Measurements from ENCODE around the gene CLVS2.

Gene CLVS2

DNA sequence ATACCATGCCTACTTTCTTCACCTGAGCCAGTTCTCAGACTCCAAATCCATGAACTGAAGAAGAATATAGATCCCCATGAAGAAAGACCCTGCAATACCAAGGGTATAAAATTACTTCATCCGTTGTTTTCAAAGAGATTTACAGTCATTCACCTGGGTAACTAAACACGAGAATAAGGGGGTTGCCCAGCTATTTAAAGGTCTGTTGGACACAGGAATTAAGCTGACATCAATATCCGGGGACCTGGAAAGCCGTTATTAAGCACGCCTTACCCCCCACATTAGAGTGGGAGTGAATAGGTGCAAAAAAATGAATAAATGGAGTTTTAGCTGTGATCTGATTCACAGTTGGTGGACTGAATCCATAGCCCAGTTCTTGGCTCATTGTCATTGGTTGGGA, 28.9 kb downstream of the CLVS2 start:
- Histone ChIP-seq H3K9ac (ENCODE audit: low read depth in 1 of 2, low read length in 2 of 2) (no peak overlapping the region), H3K4me1 (ENCODE audit: control insufficient read depth in 1 of 2, insufficient read depth in 2 of 2, low read length in 2 of 2) (no peaks in the 10 kb centered on the region), H3K27ac (ENCODE audit: low read depth, low read length) (no peak overlapping the region), H3K36me3 (ENCODE audit: control insufficient read depth in 1 of 2, insufficient read depth in 2 of 2, low read length in 2 of 2) (no peaks in the 10 kb centered on the region), H3K9me3 (ENCODE audit: control insufficient read depth in 1 of 2, low read length in 2 of 2) (no peaks in the 10 kb centered on the region), H3K4me3 (ENCODE audit: low read depth in 1 of 2, low read length in 2 of 2) (no peak overlapping the region), H3K27me3 (ENCODE audit: control insufficient read depth in 1 of 2, insufficient read depth in 2 of 2, low read length in 2 of 2) (no peaks in the 10 kb centered on the region)

DNA sequence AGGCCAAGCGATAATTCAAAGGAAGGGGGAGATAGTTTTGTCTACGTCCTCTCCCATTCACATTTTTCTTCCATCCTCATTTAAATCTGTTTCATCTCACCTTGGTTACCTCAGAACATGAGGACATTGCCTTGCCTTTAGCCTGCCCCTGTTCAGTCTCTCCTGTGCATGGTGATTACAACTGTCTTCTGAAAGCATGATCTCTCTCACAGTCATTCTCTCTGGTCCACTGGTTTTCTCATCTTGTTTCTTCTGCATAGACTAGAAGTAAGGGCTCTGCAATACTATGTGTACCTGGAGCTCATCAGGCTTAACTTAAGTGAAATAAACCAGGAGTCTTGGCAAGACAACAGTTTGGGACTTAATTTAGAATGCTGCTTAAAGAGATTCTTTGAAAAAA, 31.4 kb downstream of the CLVS2 start:
- no peaks in the 10 kb centered on the region for H3K9me3 ChIP-seq (ENCODE audit: control insufficient read depth in 1 of 2, low read length in 2 of 2)
- no peaks in the 10 kb centered on the region for H3K36me3 ChIP-seq (ENCODE audit: control insufficient read depth in 1 of 2, insufficient read depth in 2 of 2, low read length in 2 of 2)
- H3K27me3 ChIP-seq (ENCODE audit: control insufficient read depth in 1 of 2, insufficient read depth in 2 of 2, low read length in 2 of 2) = no peaks in the 10 kb centered on the region
- H3K27ac ChIP-seq (ENCODE audit: low read depth, low read length) = no peak overlapping the region
- no peaks in the 10 kb centered on the region for H3K4me1 ChIP-seq (ENCODE audit: control insufficient read depth in 1 of 2, insufficient read depth in 2 of 2, low read length in 2 of 2)
- no peak overlapping the region for H3K4me3 ChIP-seq (ENCODE audit: low read depth in 1 of 2, low read length in 2 of 2)
- H3K9ac ChIP-seq (ENCODE audit: low read depth in 1 of 2, low read length in 2 of 2) = no peak overlapping the region

DNA sequence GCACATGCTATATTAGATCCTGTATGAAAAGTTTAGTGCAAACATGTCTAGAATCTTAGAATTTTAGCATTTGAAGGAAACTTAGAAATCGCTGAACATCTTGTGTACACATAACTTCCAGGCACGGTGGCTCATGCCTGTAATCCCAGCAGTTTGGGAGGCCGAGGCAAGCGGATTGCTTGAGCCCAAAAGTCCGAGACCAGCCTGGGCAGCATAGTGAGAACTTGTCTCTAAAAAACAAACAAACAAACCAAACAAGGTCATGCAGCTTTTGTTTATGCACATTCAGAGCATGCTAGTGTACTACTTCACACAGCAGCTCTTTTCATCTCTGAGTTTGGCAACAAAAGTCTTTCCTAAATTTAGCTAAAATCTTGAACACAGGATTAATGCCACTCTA, 32.2 kb downstream of the CLVS2 start:
- Histone ChIP-seq H3K27ac (ENCODE audit: low read depth, low read length) (no peak overlapping the region), H3K9me3 (ENCODE audit: control insufficient read depth in 1 of 2, low read length in 2 of 2) (no peaks in the 10 kb centered on the region), H3K4me1 (ENCODE audit: control insufficient read depth in 1 of 2, insufficient read depth in 2 of 2, low read length in 2 of 2) (no peaks in the 10 kb centered on the region), H3K27me3 (ENCODE audit: control insufficient read depth in 1 of 2, insufficient read depth in 2 of 2, low read length in 2 of 2) (no peaks in the 10 kb centered on the region), H3K36me3 (ENCODE audit: control insufficient read depth in 1 of 2, insufficient read depth in 2 of 2, low read length in 2 of 2) (no peaks in the 10 kb centered on the region), H3K4me3 (ENCODE audit: low read depth in 1 of 2, low read length in 2 of 2) (no peak overlapping the region), H3K9ac (ENCODE audit: low read depth in 1 of 2, low read length in 2 of 2) (no peak overlapping the region)

DNA sequence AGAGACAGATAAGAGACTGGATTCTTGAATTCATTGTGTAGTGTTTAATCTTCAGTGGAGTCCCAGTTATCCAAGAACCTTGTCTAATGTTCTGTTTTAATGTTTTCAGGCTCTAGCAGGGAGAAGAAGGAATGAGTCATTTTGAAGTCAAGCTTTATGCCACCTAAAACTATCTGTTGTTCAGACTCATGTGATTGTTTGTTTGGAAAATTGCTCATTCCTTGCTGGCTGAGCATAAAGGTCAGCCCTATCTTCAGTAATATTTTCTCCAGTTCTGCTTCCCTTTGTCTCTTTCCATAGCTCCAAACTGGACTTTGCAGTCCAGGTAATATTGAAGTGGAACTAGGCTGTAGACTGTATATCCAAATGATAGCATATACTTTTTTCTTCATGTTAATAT, 34.2 kb downstream of the CLVS2 start:
- Histone ChIP-seq H3K27ac (ENCODE audit: low read depth, low read length) (no peak overlapping the region), H3K4me1 (ENCODE audit: control insufficient read depth in 1 of 2, insufficient read depth in 2 of 2, low read length in 2 of 2) (no peaks in the 10 kb centered on the region)

DNA sequence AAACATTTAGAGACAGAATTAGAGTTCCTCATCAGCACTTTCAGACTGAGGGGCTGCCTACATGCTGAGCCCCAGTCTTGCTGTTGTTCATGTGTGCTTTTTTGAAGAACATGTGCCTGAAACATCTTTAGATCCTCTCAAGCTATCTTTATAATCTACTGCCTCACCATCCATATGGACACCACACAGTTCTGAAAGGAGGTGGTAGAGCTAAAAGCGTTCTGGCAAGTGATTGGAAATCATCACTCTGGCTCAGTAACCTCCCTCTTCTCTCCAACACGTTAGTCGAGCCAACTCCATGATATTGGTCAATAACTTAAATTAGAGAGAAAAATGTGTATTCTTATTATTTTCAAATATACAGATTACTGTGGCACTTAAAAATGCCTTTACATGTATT, 40.6 kb downstream of the CLVS2 start:
- Histone ChIP-seq H3K9ac (ENCODE audit: low read depth in 1 of 2, low read length in 2 of 2) (no peak overlapping the region), H3K9me3 (ENCODE audit: control insufficient read depth in 1 of 2, low read length in 2 of 2) (no peaks in the 10 kb centered on the region), H3K4me3 (ENCODE audit: low read depth in 1 of 2, low read length in 2 of 2) (no peak overlapping the region), H3K36me3 (ENCODE audit: control insufficient read depth in 1 of 2, insufficient read depth in 2 of 2, low read length in 2 of 2) (no peaks in the 10 kb centered on the region), H3K27ac (ENCODE audit: low read depth, low read length) (no peak overlapping the region), H3K27me3 (ENCODE audit: control insufficient read depth in 1 of 2, insufficient read depth in 2 of 2, low read length in 2 of 2) (no peaks in the 10 kb centered on the region), H3K4me1 (ENCODE audit: control insufficient read depth in 1 of 2, insufficient read depth in 2 of 2, low read length in 2 of 2) (no peaks in the 10 kb centered on the region)

More for the DNA sequence above, 34.2 kb downstream of the CLVS2 start:
- H3K4me3 ChIP-seq (ENCODE audit: low read depth in 1 of 2, low read length in 2 of 2) = no peak overlapping the region
- no peaks in the 10 kb centered on the region for H3K36me3 ChIP-seq (ENCODE audit: control insufficient read depth in 1 of 2, insufficient read depth in 2 of 2, low read length in 2 of 2)
- H3K27me3 ChIP-seq (ENCODE audit: control insufficient read depth in 1 of 2, insufficient read depth in 2 of 2, low read length in 2 of 2) = no peaks in the 10 kb centered on the region
- no peaks in the 10 kb centered on the region for H3K9me3 ChIP-seq (ENCODE audit: control insufficient read depth in 1 of 2, low read length in 2 of 2)
- H3K9ac ChIP-seq (ENCODE audit: low read depth in 1 of 2, low read length in 2 of 2) = no peak overlapping the region

DNA sequence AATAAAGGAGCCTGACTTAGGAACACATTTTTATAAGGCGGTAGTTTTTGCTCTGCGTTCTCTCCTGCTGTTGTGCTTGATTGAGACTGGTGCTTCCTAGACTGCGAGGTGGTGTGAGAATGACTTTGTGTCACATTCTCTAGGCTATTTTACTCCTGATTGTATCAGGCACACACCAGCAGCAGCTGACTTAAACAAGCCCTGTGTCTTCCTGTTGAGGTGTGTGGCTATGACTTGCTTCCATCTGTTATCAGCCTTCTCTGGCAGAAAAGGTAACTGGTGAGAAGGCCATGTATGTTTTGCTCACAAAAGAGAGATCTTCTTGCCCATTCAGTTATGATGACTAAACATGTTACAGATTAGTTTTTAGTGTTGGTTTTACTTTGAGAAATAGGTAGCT, 43.4 kb downstream of the CLVS2 start:
- H3K9me3 ChIP-seq (ENCODE audit: control insufficient read depth in 1 of 2, low read length in 2 of 2) = no peaks in the 10 kb centered on the region
- H3K4me1 ChIP-seq (ENCODE audit: control insufficient read depth in 1 of 2, insufficient read depth in 2 of 2, low read length in 2 of 2) = no peaks in the 10 kb centered on the region
- no peak overlapping the region for H3K27ac ChIP-seq (ENCODE audit: low read depth, low read length)
- H3K4me3 ChIP-seq (ENCODE audit: low read depth in 1 of 2, low read length in 2 of 2) = no peak overlapping the region
- H3K36me3 ChIP-seq (ENCODE audit: control insufficient read depth in 1 of 2, insufficient read depth in 2 of 2, low read length in 2 of 2) = no peaks in the 10 kb centered on the region
- H3K9ac ChIP-seq (ENCODE audit: low read depth in 1 of 2, low read length in 2 of 2) = no peak overlapping the region
- no peaks in the 10 kb centered on the region for H3K27me3 ChIP-seq (ENCODE audit: control insufficient read depth in 1 of 2, insufficient read depth in 2 of 2, low read length in 2 of 2)

DNA sequence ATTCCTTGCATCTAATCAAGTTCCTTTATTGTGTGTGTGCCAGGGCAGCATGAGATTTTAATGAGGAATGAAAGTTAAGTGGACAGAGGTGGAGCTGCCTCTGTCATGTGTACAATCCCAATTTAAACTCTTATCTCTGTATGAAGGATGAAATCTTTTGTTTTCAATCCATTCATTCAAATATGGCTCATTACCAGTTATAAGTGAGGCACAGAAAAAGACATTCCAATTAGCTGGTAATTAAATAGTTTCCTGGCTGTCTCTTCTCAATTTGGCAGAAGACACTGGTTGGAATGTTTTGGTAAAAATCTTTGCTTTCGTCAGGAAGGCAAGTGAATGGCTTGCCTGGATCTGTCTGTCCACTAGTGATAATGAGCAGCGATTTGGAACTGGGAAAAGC, 46.4 kb downstream of the CLVS2 start:
- Histone ChIP-seq H3K9me3 (ENCODE audit: control insufficient read depth in 1 of 2, low read length in 2 of 2) (no peaks in the 10 kb centered on the region), H3K27me3 (ENCODE audit: control insufficient read depth in 1 of 2, insufficient read depth in 2 of 2, low read length in 2 of 2) (no peaks in the 10 kb centered on the region), H3K4me3 (ENCODE audit: low read depth in 1 of 2, low read length in 2 of 2) (no peak overlapping the region), H3K36me3 (ENCODE audit: control insufficient read depth in 1 of 2, insufficient read depth in 2 of 2, low read length in 2 of 2) (no peaks in the 10 kb centered on the region), H3K9ac (ENCODE audit: low read depth in 1 of 2, low read length in 2 of 2) (no peak overlapping the region), H3K27ac (ENCODE audit: low read depth, low read length) (no peak overlapping the region), H3K4me1 (ENCODE audit: control insufficient read depth in 1 of 2, insufficient read depth in 2 of 2, low read length in 2 of 2) (no peaks in the 10 kb centered on the region)

DNA sequence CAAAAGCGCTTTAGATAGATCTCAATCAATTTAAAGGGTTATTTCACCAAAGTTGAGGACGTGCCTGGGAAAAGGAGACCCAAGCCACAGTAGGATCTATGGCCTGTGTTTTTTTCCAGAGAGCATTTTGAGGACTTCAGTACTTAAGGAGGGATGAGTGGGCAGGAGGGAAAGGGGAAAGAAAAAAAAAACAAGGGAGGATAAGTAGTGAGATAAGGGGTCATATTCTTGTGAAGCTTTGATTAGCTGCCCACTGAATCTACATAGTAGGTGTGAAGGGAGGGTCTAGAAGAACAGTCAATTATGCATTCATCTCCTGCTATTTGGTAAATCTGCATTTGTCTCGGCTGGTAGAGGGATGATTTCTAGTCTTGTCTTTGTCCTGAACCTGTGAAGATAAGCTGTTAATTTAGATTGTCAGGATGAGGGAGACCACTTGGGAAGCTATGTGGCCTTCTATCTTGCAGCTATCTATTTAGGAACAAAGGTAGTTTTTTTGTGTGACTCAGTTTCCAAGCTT, 48.4 kb downstream of the CLVS2 start:
- H3K36me3 ChIP-seq (ENCODE audit: control insufficient read depth in 1 of 2, insufficient read depth in 2 of 2, low read length in 2 of 2) = no peaks in the 10 kb centered on the region
- no peak overlapping the region for H3K9ac ChIP-seq (ENCODE audit: low read depth in 1 of 2, low read length in 2 of 2)
- H3K27me3 ChIP-seq (ENCODE audit: control insufficient read depth in 1 of 2, insufficient read depth in 2 of 2, low read length in 2 of 2) = no peaks in the 10 kb centered on the region
- H3K27ac ChIP-seq (ENCODE audit: low read depth, low read length) = no peak overlapping the region
- no peaks in the 10 kb centered on the region for H3K4me1 ChIP-seq (ENCODE audit: control insufficient read depth in 1 of 2, insufficient read depth in 2 of 2, low read length in 2 of 2)
- H3K4me3 ChIP-seq (ENCODE audit: low read depth in 1 of 2, low read length in 2 of 2) = no peak overlapping the region
- H3K9me3 ChIP-seq (ENCODE audit: control insufficient read depth in 1 of 2, low read length in 2 of 2) = no peaks in the 10 kb centered on the region

DNA sequence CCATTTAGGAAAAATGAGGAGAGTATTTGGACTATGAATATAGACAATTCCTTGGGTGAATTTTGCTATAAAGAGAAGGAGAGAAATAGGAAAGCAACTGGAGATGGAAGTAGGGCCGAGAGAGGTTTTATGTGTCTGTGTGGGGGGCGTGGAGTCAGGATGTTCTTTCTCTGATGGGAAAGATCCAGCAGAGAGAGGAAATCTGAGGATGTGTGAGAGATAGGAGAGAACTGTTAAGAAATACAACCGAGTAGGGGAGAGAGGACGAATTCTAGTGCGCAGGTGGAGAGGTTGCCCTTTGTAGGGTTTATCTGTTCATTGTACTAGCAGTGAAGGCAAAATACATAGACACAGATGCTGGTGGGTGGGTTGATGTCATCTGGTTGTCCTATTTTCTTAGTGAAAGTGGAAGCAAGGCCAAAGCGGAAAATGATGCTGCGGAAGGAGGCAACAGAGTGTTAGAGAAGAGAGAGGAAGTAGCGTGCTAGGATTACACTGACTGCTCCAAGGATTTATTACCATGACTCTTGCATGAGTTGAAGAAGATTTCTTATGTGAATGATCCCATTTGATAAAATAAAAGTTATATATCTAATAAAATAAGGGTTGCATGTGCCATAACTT, 57.7 kb downstream of the CLVS2 start:
- Histone ChIP-seq H3K9ac (ENCODE audit: low read depth in 1 of 2, low read length in 2 of 2) (no peak overlapping the region), H3K4me1 (ENCODE audit: control insufficient read depth in 1 of 2, insufficient read depth in 2 of 2, low read length in 2 of 2) (peaks cover 7 to 11% of the 10 kb centered on the region in 2 donors), H3K4me3 (ENCODE audit: low read depth in 1 of 2, low read length in 2 of 2) (no peak overlapping the region), H3K9me3 (ENCODE audit: control insufficient read depth in 1 of 2, low read length in 2 of 2) (no peaks in the 10 kb centered on the region), H3K36me3 (ENCODE audit: control insufficient read depth in 1 of 2, insufficient read depth in 2 of 2, low read length in 2 of 2) (no peaks in the 10 kb centered on the region), H3K27ac (ENCODE audit: low read depth, low read length) (no peak overlapping the region), H3K27me3 (ENCODE audit: control insufficient read depth in 1 of 2, insufficient read depth in 2 of 2, low read length in 2 of 2) (no peaks in the 10 kb centered on the region)

DNA sequence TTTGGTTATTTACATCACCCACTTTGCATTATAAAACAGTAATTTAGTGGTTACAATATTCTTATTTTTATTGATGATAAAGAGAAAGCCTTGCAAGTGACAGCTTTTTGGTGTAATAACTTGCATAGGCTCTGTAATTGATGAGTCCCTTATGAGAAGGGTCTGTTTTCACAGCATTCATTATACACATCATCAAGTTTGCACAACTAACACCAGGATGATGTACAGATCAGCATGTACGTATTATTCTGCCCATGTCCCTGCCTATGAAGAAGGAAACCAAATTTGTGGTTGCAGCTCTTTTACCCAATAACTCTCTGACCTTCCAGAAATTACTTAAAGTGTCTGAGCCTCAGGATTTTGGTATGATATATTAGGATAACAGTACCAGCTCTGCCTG, 59.2 kb downstream of the CLVS2 start:
- Histone ChIP-seq H3K36me3 (ENCODE audit: control insufficient read depth in 1 of 2, insufficient read depth in 2 of 2, low read length in 2 of 2) (no peaks in the 10 kb centered on the region), H3K27me3 (ENCODE audit: control insufficient read depth in 1 of 2, insufficient read depth in 2 of 2, low read length in 2 of 2) (no peaks in the 10 kb centered on the region)

DNA sequence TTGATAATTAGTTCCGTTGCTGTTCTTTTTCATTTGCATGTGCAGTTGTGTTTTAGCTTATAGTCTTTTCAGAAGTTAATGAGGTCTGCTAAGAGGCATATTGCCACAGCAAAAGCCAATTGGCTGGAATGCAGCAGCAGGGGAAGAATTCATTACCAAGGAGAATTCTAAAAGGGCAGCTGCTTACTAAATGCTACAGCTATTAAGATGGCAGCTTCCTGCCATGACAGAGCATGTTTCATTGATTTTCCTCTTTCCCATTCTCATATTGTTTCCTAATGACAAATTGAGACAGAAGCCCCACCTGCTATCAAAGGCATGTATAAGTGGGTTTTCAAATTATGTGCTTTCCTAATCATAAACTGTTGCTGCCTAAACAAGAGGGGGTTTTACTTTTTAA, 66.6 kb downstream of the CLVS2 start:
- peaks cover 0 to under 1% of the 10 kb centered on the region in 2 donors for H3K4me1 ChIP-seq (ENCODE audit: control insufficient read depth in 1 of 2, insufficient read depth in 2 of 2, low read length in 2 of 2)
- H3K27ac ChIP-seq (ENCODE audit: low read depth, low read length) = no peak overlapping the region
- no peak overlapping the region for H3K4me3 ChIP-seq (ENCODE audit: low read depth in 1 of 2, low read length in 2 of 2)
- no peaks in the 10 kb centered on the region for H3K9me3 ChIP-seq (ENCODE audit: control insufficient read depth in 1 of 2, low read length in 2 of 2)
- no peaks in the 10 kb centered on the region for H3K36me3 ChIP-seq (ENCODE audit: control insufficient read depth in 1 of 2, insufficient read depth in 2 of 2, low read length in 2 of 2)
- H3K9ac ChIP-seq (ENCODE audit: low read depth in 1 of 2, low read length in 2 of 2) = no peak overlapping the region
- no peaks in the 10 kb centered on the region for H3K27me3 ChIP-seq (ENCODE audit: control insufficient read depth in 1 of 2, insufficient read depth in 2 of 2, low read length in 2 of 2)

More for the DNA sequence above, 59.2 kb downstream of the CLVS2 start:
- H3K9me3 ChIP-seq (ENCODE audit: control insufficient read depth in 1 of 2, low read length in 2 of 2) = no peaks in the 10 kb centered on the region
- peaks cover 7 to 11% of the 10 kb centered on the region in 2 donors for H3K4me1 ChIP-seq (ENCODE audit: control insufficient read depth in 1 of 2, insufficient read depth in 2 of 2, low read length in 2 of 2)
- no peak overlapping the region for H3K9ac ChIP-seq (ENCODE audit: low read depth in 1 of 2, low read length in 2 of 2)
- no peak overlapping the region for H3K4me3 ChIP-seq (ENCODE audit: low read depth in 1 of 2, low read length in 2 of 2)
- H3K27ac ChIP-seq (ENCODE audit: low read depth, low read length) = no peak overlapping the region

Data from duodenal mucosa (tissue), 2 donors.